Mesothelial cell of epicardium (in vitro differentiated cells): Measurements from ENCODE around the gene VEPH1. TPM values are rescaled to one million over a fixed set of nuclear protein-coding genes. Genes with fewer than 3 reads are reported as not detected.

Experiments used
- DNase-seq, 2 experiments: peaks; one replicate each; pipeline ENCODE4 v3.0.0; 2021; ENCODE audit warnings: low spot score in 2 of 2; ENCODE audit not compliant: unreplicated experiment in 2 of 2
- H3K27ac Mint-ChIP-seq: 2 replicates; pipeline ENCODE4 v1.8.0; 2021; ENCODE audit warnings: mixed read lengths
- H3K27me3 Mint-ChIP-seq: 2 replicates; pipeline ENCODE4 v1.8.0; 2021; ENCODE audit warnings: low read depth, mixed read lengths
- H3K36me3 Mint-ChIP-seq: 2 replicates; pipeline ENCODE4 v1.8.0; 2021; ENCODE audit warnings: mixed read lengths
- H3K4me1 Mint-ChIP-seq: 2 replicates; pipeline ENCODE4 v1.8.0; 2021; ENCODE audit warnings: mixed read lengths
- H3K4me3 Mint-ChIP-seq: 2 replicates; pipeline ENCODE4 v1.8.0; 2021; ENCODE audit warnings: mild to moderate bottlenecking, moderate library complexity, mixed read lengths
- H3K9me3 Mint-ChIP-seq: 2 replicates; pipeline ENCODE4 v1.8.0; 2021; ENCODE audit warnings: mixed read lengths
- total RNA-seq: library from RNA; stranded (reverse); gene quantifications from 3 replicates; pipeline ENCODE4 v1.2.1, GENCODE V29; 2021
- TF ChIP-seq, protein P1 (sequence below): fragments of 200-600 bp; sonication (generic); IDR thresholded peaks from one replicate; pipeline ENCODE4 v1.5.0; 2021; ENCODE audit warnings: antibody characterized with exemption; ENCODE audit not compliant: unreplicated experiment

VEPH1 gene
- total RNA-seq, 1 donor from 2014 or later: 10.2 TPM

DNA sequence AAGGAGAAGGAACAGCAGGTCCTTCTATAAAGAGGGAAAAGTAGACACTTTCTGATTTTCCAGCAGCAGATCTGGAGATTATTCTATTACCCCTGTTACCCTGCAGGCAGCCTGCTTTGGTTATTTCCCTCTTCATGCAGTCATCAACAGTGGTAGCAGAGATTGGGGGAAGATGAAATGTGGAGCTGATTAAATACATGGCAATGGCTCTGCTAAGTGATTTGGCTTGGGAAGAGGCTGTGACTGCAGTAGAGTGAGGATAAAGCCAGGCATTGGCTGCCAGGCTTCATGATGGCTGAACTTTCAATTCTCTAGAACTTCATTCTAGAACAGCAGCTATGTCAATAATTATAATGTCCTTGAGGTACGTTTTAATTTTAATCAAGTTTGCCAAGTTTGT lies 37.5 kb downstream of the VEPH1 start:
- Mint-ChIP-seq H3K4me1 (peaks cover under 1% of the 10 kb centered on the region), H3K36me3 (no peaks in the 10 kb centered on the region), H3K9me3 (no peaks in the 10 kb centered on the region), H3K4me3 (no peak overlapping the region), H3K27ac (no peak overlapping the region), H3K27me3 (no peaks in the 10 kb centered on the region)
- TF ChIP-seq, protein P1, sequence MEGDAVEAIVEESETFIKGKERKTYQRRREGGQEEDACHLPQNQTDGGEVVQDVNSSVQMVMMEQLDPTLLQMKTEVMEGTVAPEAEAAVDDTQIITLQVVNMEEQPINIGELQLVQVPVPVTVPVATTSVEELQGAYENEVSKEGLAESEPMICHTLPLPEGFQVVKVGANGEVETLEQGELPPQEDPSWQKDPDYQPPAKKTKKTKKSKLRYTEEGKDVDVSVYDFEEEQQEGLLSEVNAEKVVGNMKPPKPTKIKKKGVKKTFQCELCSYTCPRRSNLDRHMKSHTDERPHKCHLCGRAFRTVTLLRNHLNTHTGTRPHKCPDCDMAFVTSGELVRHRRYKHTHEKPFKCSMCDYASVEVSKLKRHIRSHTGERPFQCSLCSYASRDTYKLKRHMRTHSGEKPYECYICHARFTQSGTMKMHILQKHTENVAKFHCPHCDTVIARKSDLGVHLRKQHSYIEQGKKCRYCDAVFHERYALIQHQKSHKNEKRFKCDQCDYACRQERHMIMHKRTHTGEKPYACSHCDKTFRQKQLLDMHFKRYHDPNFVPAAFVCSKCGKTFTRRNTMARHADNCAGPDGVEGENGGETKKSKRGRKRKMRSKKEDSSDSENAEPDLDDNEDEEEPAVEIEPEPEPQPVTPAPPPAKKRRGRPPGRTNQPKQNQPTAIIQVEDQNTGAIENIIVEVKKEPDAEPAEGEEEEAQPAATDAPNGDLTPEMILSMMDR: no peak
- DNase-seq: no peak

- Mint-ChIP-seq H3K27ac (no peak overlapping the region), H3K4me1 (peaks cover 11% of the 10 kb centered on the region), H3K9me3 (no peaks in the 10 kb centered on the region), H3K36me3 (no peaks in the 10 kb centered on the region), H3K27me3 (no peaks in the 10 kb centered on the region), H3K4me3 (no peak overlapping the region)
- TF ChIP-seq, protein P1: no peak
- DNase-seq: no peak
These were observed 38.9 kb downstream of the VEPH1 start for GRCh38 chr3:157464321-157464720.

GRCh38 chr3:157463816-157464215 lies 39.4 kb downstream of the VEPH1 start:
- H3K27ac Mint-ChIP-seq: no peak overlapping the region
- TF ChIP-seq, protein P1: no peak
- H3K27me3 Mint-ChIP-seq: no peaks in the 10 kb centered on the region
- H3K9me3 Mint-ChIP-seq: no peaks in the 10 kb centered on the region
- no peaks in the 10 kb centered on the region for H3K36me3 Mint-ChIP-seq
- DNase-seq: no peak
- peaks cover 11% of the 10 kb centered on the region for H3K4me1 Mint-ChIP-seq
- no peak overlapping the region for H3K4me3 Mint-ChIP-seq

DNA sequence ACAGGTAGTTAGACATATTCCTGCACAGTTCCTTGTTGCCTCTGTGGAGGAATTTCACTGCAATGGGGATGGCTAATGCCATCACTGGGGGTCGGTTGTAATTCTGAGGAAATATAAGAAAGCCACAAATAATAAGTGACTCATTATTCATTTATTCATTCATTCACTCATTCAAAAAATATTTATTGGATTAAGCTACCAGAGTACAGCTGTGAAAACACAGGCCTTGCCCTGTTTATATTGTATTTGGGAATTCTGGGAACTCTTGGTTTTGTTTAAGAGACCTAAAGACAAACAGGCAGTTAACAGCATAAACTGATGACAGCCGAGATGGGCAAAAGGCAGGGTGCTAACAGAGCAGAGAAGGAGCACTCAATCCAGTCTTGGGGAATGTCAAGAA lies 43.0 kb downstream of the VEPH1 start:
- no peaks in the 10 kb centered on the region for H3K9me3 Mint-ChIP-seq
- H3K4me3 Mint-ChIP-seq: no peak overlapping the region
- TF ChIP-seq, protein P1: no peak
- H3K27me3 Mint-ChIP-seq: peaks cover 2% of the 10 kb centered on the region
- no peaks in the 10 kb centered on the region for H3K36me3 Mint-ChIP-seq
- peaks cover 11% of the 10 kb centered on the region for H3K4me1 Mint-ChIP-seq
- no peak for DNase-seq
- no peak overlapping the region for H3K27ac Mint-ChIP-seq

DNA sequence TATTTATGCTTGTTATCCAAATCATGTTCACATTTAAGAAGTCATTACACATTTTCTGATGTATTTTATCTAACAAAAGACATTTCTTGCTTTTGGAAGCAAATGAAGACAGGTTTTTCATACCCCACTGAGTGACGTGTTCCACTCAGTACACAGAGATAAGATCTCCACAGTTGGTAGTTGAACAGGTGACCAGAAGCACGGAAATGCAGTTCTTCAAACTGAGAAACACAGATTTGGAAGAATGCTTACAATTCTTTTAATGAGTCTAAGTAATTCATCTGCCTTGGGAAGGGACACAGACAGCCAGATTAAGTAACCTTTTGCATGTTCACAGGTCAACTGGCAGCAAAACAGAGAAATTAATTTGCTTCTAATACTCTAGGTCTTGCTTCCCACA lies 43.5 kb downstream of the VEPH1 start:
- peaks cover 2% of the 10 kb centered on the region for H3K27me3 Mint-ChIP-seq
- H3K4me1 Mint-ChIP-seq: peaks cover 11% of the 10 kb centered on the region
- TF ChIP-seq, protein P1: no peak
- H3K36me3 Mint-ChIP-seq: no peaks in the 10 kb centered on the region
- H3K4me3 Mint-ChIP-seq: no peak overlapping the region
- H3K9me3 Mint-ChIP-seq: no peaks in the 10 kb centered on the region
- no peak for DNase-seq
- H3K27ac Mint-ChIP-seq: no peak overlapping the region

GRCh38 chr3:157453824-157454223 lies 49.4 kb downstream of the VEPH1 start:
- TF ChIP-seq, protein P1: no peak
- DNase-seq: no peak
- H3K27me3 Mint-ChIP-seq: peaks cover 2% of the 10 kb centered on the region
- peaks cover 5% of the 10 kb centered on the region for H3K4me1 Mint-ChIP-seq
- H3K36me3 Mint-ChIP-seq: no peaks in the 10 kb centered on the region
- no peak overlapping the region for H3K4me3 Mint-ChIP-seq
- H3K9me3 Mint-ChIP-seq: no peaks in the 10 kb centered on the region
- H3K27ac Mint-ChIP-seq: no peak overlapping the region
